K562 (cell line): ENCODE measurements around the gene IRF9. TPM values are rescaled to one million over a fixed set of nuclear protein-coding genes. Genes with fewer than 3 reads are reported as not detected.

ENCODE experiments used
- ATF7 ChIP-seq: fragments of 450-650 bp; IDR thresholded peaks from 2 replicates; pipeline ENCODE4 v1.7.1; 2014; ENCODE audit warnings: mild to moderate bottlenecking, moderate library complexity
- CEBPG ChIP-seq, 3 experiments: fragments of 200-800 bp in 1 of 3; sonication (Bioruptor generic) in 1 of 3; sonication (generic) in 1 of 3; formaldehyde crosslinking in 1 of 3; IDR thresholded peaks in 2 of 3; conservative IDR thresholded peaks in 1 of 3; 2 replicates each; pipeline versions ENCODE4 v1.6.1 to v1.8.0; 2016 to 2022; ENCODE audit warnings: missing compliant biosample characterization in 2 of 3, missing genetic modification characterization in 2 of 3, mild to moderate bottlenecking in 1 of 3, missing genetic modification reagents in 1 of 3
- DACH1 ChIP-seq: fragments of 450-650 bp; IDR thresholded peaks from 2 replicates; pipeline ENCODE4 v1.6.1; 2018; ENCODE audit not compliant: partially characterized antibody
- KDM4B ChIP-seq, 2 experiments: fragments of 450-650 bp in 1 of 2; sonication (generic) in 1 of 2; IDR thresholded peaks; 2 replicates each; pipeline ENCODE4 v1.6.1; 2016 to 2017; ENCODE audit warnings: borderline replicate concordance in 2 of 2, antibody characterized with exemption in 1 of 2, low read depth in 1 of 2, mild to moderate bottlenecking in 1 of 2
- MCM5 ChIP-seq: fragments of 450-650 bp; IDR thresholded peaks from 2 replicates; pipeline ENCODE4 v1.6.1; 2016; ENCODE audit warnings: low read depth
- MYC ChIP-seq, 2 experiments: fragments of 250-450 bp in 1 of 2; sonication (Bioruptor Pico) in 1 of 2; IDR thresholded peaks; 2 replicates each; pipeline versions ENCODE4 v1.5.1 to v1.6.1; 2012 to 2021; ENCODE audit warnings: low read depth in 2 of 2, borderline replicate concordance in 1 of 2, improper control_type of control experiment in 1 of 2, low read length in 1 of 2, mild to moderate bottlenecking in 1 of 2, moderate library complexity in 1 of 2
- NR2C1 ChIP-seq, 2 experiments: fragments of 450-650 bp; IDR thresholded peaks; 2 replicates each; pipeline ENCODE4 v1.6.1; 2017; ENCODE audit warnings: mild to moderate bottlenecking in 2 of 2, antibody characterized with exemption in 1 of 2, inconsistent platforms in 1 of 2, missing compliant biosample characterization in 1 of 2, missing genetic modification characterization in 1 of 2
- POLR2A ChIP-seq: fragments of 450-650 bp; conservative IDR thresholded peaks from 2 replicates; pipeline ENCODE4 v1.6.1; 2016
- POLR3G ChIP-seq: IDR thresholded peaks from 2 replicates; pipeline ENCODE4 v1.6.1; 2011; ENCODE audit not compliant: insufficient read length, insufficient replicate concordance; ENCODE audit errors: extremely low read depth
- SP2 ChIP-seq: IDR thresholded peaks from 2 replicates; pipeline ENCODE4 v1.6.1; 2011; ENCODE audit warnings: mild to moderate bottlenecking, low read depth, low read length, moderate library complexity; ENCODE audit not compliant: poor library complexity, severe bottlenecking; ENCODE audit errors: extremely low read depth
- TCF7 ChIP-seq: sonication (generic); IDR thresholded peaks from 2 replicates; pipeline ENCODE4 v1.6.1; 2016; ENCODE audit warnings: antibody characterized with exemption, borderline replicate concordance
- TRIM24 ChIP-seq, 2 experiments: fragments of 450-650 bp; IDR thresholded peaks; 2 replicates each; pipeline ENCODE4 v1.6.1; 2016
- ZC3H11A ChIP-seq: IDR thresholded peaks from 2 replicates; pipeline ENCODE4 v1.6.1; 2012; ENCODE audit warnings: low read depth, low read length, improper control_type of control experiment
- ZNF316 ChIP-seq: fragments of 450-650 bp; IDR thresholded peaks from 2 replicates; pipeline ENCODE4 v1.6.1; 2016
- ZNF511 ChIP-seq: sonication (generic); formaldehyde crosslinking; IDR thresholded peaks from 2 replicates; pipeline ENCODE4 v1.8.0; 2022; ENCODE audit warnings: mild to moderate bottlenecking, missing genetic modification reagents
- ZNF695 ChIP-seq: fragments of 450-650 bp; formaldehyde crosslinking; IDR thresholded peaks from 2 replicates; pipeline ENCODE4 v1.4.0; 2020; ENCODE audit warnings: mild to moderate bottlenecking, moderate library complexity
- ZNF785 ChIP-seq: fragments of 250-450 bp; sonication (Bioruptor Pico); IDR thresholded peaks from 2 replicates; pipeline ENCODE4 v1.4.0; 2020; ENCODE audit warnings: mild to moderate bottlenecking
- polyA plus RNA-seq, 8 experiments: library from polyadenylated mRNA; depleted of rRNA in 4 of 8; stranded (reverse) in 5 of 8; unstranded in 3 of 8; fragments of >200 nt; fragmentation: Nextera tagmentation in 2 of 8; fragmentation: Illumina TruSeq in 1 of 8; extraction: Ambion mirVana in 2 of 8; extraction: Trizol in 1 of 8; gene quantifications; 2 replicates each; pipeline versions ENCODE4 v1.2.1 to v1.2.3, GENCODE V29; 2011 to 2014; ENCODE audit warnings: inconsistent platforms in 1 of 8, missing spikeins in 1 of 8
- total RNA-seq, 7 experiments: library from RNA; depleted of rRNA in 6 of 7; stranded (reverse); fragments of >200 nt in 6 of 7; fragmentation: Illumina TruSeq in 2 of 7; extraction: Trizol in 2 of 7; gene quantifications; 2 replicates each; pipeline versions ENCODE4 v1.2.1 to v1.2.3, GENCODE V29; 2011 to 2021; ENCODE audit warnings: low replicate concordance in 1 of 7
- TF ChIP-seq, protein P1 (sequence below), 2 experiments: fragments of 450-650 bp; formaldehyde crosslinking in 1 of 2; IDR thresholded peaks; 2 replicates each; pipeline versions ENCODE4 v1.4.0 to v1.6.1; 2014 to 2020; ENCODE audit warnings: mild to moderate bottlenecking in 2 of 2, borderline replicate concordance in 1 of 2, low read depth in 1 of 2

IRF9 gene
- total and polyA plus RNA-seq, 9 of the 15 experiments (the other 6 are each of a cell fraction or from before 2014, with no cell fraction given) = 0.79 to 14.8 (median 6.1) TPM

DNA sequence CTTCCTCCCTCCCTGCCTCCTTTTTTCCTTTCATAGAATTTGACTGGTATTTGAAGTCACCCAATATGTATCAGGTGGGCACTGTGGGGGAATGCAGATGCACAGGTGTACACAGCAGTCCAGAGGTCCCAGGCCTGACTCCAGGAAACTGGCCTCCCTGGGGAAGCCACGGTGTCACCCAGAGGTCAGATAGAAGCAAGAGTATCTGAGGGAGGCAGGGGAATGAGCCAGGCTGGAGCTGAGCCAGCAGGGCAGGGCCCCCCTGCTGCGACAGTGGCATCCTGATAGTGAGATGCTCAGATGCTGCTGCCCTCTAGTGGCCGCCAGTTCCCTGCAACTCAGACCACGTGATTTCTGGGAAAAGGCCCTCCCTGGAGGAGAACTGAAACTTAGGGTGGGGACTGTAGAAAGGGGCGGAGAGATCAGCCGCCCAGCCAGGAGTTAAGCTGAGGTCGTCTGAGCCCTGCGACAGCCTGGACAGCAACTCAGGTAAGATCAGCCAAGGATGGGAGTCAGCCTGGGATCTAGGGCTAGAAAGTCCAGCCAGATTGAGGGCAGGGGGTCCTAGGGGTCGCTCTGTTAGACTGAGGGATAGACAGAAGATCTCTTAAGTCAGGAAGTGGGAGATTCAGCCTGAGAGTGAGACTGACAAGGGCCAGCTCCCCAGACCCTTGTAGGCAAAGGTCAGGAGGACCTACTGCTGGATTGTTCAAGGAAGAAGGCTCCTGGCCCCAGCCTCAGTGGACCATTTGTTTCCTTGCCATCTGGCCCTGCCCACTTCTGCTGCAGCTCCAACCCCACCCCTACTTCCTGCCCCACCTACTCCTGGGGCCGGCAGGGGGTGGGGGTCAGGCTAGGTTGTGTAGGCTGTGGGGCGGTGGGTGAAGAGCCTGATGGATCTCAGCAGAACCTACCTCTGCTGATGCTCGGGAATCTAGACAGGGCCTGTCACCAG, at the start of gene IRF9 (continued):
- TF ChIP-seq KDM4B (IDR thresholded peaks at IDR 0.05; ENCODE audit: borderline replicate concordance in 2 of 2, low read depth in 1 of 2) (peak in 1 of 2 experiments; percentile 72; a peak in 1 of 4 replicates), MCM5 (no peak), ZC3H11A (no peak), ZNF785 (CRISPR knock-in tag) (no peak), TRIM24 (IDR thresholded peaks at IDR 0.05) (0 out of 4 replicates have a peak, but pooled peaks of 1 of the 2 experiments have one; percentile 13), SP2 (no peak), POLR2A (peak; percentile 73), NR2C1 (IDR thresholded peaks at IDR 0.05) (0 out of 2 replicates have a peak, but pooled peaks have one; percentile 27), NR2C1 (tag; IDR thresholded peaks at IDR 0.05) (peak; percentile 33; the same call in 1 of the 2 replicates), ATF7 (peak; percentile 58; the same call in 1 of the 2 replicates), ZNF316 (no peak), DACH1 (no peak), ZNF511 (CRISPR knock-in tag) (no peak), MYC (IDR thresholded peaks at IDR 0.05; ENCODE audit: low read depth, low read length) (peak; percentile 89), MYC (CRISPR knock-in tag; IDR thresholded peaks at IDR 0.05; ENCODE audit: borderline replicate concordance, low read depth) (no peak), CEBPG (CRISPR knock-in tag; IDR thresholded peaks at IDR 0.05) (no peak), CEBPG (tag; conservative IDR thresholded peaks at IDR 0.05 in 1 of 2, IDR thresholded peaks at IDR 0.05 in 1 of 2) (no peak), POLR3G (no peak), TCF7 (no peak), ZNF695 (CRISPR knock-in tag) (no peak)
- TF ChIP-seq, protein P1, sequence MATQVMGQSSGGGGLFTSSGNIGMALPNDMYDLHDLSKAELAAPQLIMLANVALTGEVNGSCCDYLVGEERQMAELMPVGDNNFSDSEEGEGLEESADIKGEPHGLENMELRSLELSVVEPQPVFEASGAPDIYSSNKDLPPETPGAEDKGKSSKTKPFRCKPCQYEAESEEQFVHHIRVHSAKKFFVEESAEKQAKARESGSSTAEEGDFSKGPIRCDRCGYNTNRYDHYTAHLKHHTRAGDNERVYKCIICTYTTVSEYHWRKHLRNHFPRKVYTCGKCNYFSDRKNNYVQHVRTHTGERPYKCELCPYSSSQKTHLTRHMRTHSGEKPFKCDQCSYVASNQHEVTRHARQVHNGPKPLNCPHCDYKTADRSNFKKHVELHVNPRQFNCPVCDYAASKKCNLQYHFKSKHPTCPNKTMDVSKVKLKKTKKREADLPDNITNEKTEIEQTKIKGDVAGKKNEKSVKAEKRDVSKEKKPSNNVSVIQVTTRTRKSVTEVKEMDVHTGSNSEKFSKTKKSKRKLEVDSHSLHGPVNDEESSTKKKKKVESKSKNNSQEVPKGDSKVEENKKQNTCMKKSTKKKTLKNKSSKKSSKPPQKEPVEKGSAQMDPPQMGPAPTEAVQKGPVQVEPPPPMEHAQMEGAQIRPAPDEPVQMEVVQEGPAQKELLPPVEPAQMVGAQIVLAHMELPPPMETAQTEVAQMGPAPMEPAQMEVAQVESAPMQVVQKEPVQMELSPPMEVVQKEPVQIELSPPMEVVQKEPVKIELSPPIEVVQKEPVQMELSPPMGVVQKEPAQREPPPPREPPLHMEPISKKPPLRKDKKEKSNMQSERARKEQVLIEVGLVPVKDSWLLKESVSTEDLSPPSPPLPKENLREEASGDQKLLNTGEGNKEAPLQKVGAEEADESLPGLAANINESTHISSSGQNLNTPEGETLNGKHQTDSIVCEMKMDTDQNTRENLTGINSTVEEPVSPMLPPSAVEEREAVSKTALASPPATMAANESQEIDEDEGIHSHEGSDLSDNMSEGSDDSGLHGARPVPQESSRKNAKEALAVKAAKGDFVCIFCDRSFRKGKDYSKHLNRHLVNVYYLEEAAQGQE (IDR thresholded peaks at IDR 0.05; ENCODE audit: borderline replicate concordance) = peak; percentile 87
- TF ChIP-seq, protein P1 (CRISPR knock-in tag; IDR thresholded peaks at IDR 0.05; ENCODE audit: low read depth) = peak; percentile 19; the same call in 1 of the 2 replicates
